Hematopoietic multipotent progenitor cell treated with erythropoietin and hydrocortisone succinate and interleukin-3 and kit ligand, for 15 days (in vitro differentiated cells): ENCODE measurements around the gene STRIP1.

Source experiments
- DNase-seq: peaks from one replicate; pipeline ENCODE4 v3.0.0-alpha.2; 2015; ENCODE audit warnings: low spot score

The STRIP1 gene

GRCh38 chr1:110034451-110035235 lies at the start of gene STRIP1:
STRIP1 (plus strand) TSS chr1:110034624; CDS start chr1:110034638, 14 bp downstream.
- DNase-seq, result peak; percentile 97

GRCh38 chr1:109985247-109986053 lies 49.0 kb upstream of the STRIP1 start:
- DNase-seq, result no peak

GRCh38 chr1:109986054-109986444 lies 48.4 kb upstream of the STRIP1 start:
- no peak for DNase-seq

- no peak for DNase-seq
Measured at GRCh38 chr1:109988349-109988914, 46.0 kb upstream of the STRIP1 start.

GRCh38 chr1:109989506-109990301 lies 44.7 kb upstream of the STRIP1 start:
- DNase-seq, result no peak

GRCh38 chr1:109990302-109990653 lies 44.1 kb upstream of the STRIP1 start:
- DNase-seq, result no peak

- no peak for DNase-seq
Measured at GRCh38 chr1:109991400-109991925, 43.0 kb upstream of the STRIP1 start.

GRCh38 chr1:109993885-109994284 lies 40.5 kb upstream of the STRIP1 start:
- peak; percentile 37 for DNase-seq

GRCh38 chr1:109994654-109995053 lies 39.8 kb upstream of the STRIP1 start:
- DNase-seq, result no peak

- no peak for DNase-seq
Measured at GRCh38 chr1:109995536-109995935, 38.9 kb upstream of the STRIP1 start.

- DNase-seq, result no peak
Measured at GRCh38 chr1:109996476-109996875, 37.9 kb upstream of the STRIP1 start.

GRCh38 chr1:109997204-109997866 lies 37.1 kb upstream of the STRIP1 start:
- DNase-seq, result no peak

GRCh38 chr1:109997867-109998229 lies 36.6 kb upstream of the STRIP1 start:
- no peak for DNase-seq

- DNase-seq, result no peak
Measured at GRCh38 chr1:110002695-110003094, 31.7 kb upstream of the STRIP1 start.

- no peak for DNase-seq
Measured at GRCh38 chr1:110003747-110004428, 30.5 kb upstream of the STRIP1 start.

- DNase-seq, result no peak
Measured at GRCh38 chr1:110004583-110004982, 29.8 kb upstream of the STRIP1 start.

GRCh38 chr1:110005971-110006370 lies 28.5 kb upstream of the STRIP1 start:
- no peak for DNase-seq

- DNase-seq, result no peak
Measured at GRCh38 chr1:110006516-110006915, 27.9 kb upstream of the STRIP1 start.

GRCh38 chr1:110007046-110007830 lies 27.2 kb upstream of the STRIP1 start:
- no peak for DNase-seq

- no peak for DNase-seq
Measured at GRCh38 chr1:110008971-110009565, 25.4 kb upstream of the STRIP1 start.
